PC-3 (cell line): ENCODE results near the gene YPEL2.

Source experiments
- EZH2 ChIP-seq: fragments of 300-600 bp; sonication (generic); IDR thresholded peaks from one replicate; pipeline ENCODE4 v1.6.1; 2017; ENCODE audit warnings: antibody characterized with exemption, mild to moderate bottlenecking, low read length; ENCODE audit not compliant: unreplicated experiment
- TF ChIP-seq, protein P1 (sequence below): fragments of 300-600 bp; sonication (generic); conservative IDR thresholded peaks from 2 replicates; pipeline ENCODE4 v1.5.1; 2017; ENCODE audit warnings: antibody characterized with exemption, low read depth, mild to moderate bottlenecking, low read length

DNA sequence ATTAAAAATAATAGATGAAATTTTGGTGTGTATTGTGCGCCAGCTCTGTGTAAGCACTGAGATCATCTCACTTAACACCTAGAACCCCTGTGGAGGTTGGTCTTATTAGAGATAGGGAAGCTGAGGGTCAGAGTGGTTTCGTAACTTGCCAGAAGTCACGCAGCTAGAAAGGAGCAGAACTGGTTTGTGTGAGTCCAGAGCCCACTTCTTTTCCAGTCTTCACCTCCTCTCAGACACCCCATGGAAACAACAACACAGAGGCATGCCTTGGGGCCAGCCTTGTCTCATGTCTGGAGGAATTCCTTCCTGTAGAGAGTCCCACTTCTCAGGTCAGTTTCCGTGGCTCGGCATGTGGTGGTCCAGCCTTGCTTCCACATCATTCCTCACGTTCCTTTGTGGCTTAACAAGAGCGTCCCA lies 16.5 kb downstream of the YPEL2 start:
- TF ChIP-seq, protein P1, sequence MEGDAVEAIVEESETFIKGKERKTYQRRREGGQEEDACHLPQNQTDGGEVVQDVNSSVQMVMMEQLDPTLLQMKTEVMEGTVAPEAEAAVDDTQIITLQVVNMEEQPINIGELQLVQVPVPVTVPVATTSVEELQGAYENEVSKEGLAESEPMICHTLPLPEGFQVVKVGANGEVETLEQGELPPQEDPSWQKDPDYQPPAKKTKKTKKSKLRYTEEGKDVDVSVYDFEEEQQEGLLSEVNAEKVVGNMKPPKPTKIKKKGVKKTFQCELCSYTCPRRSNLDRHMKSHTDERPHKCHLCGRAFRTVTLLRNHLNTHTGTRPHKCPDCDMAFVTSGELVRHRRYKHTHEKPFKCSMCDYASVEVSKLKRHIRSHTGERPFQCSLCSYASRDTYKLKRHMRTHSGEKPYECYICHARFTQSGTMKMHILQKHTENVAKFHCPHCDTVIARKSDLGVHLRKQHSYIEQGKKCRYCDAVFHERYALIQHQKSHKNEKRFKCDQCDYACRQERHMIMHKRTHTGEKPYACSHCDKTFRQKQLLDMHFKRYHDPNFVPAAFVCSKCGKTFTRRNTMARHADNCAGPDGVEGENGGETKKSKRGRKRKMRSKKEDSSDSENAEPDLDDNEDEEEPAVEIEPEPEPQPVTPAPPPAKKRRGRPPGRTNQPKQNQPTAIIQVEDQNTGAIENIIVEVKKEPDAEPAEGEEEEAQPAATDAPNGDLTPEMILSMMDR = no peak
- no peak for TF ChIP-seq EZH2
